Central memory CD8-positive, alpha-beta T cell (primary cell): ENCODE data around the gene ZDHHC11B.
"Not testable (repeated sequence)": the region's sequence is repeated elsewhere in the genome, so short reads cannot be mapped to it uniquely, and the experiment has no call there.

Experiments
- ATAC-seq: fragments of 150-1000 bp; cut with Tn5 transposase; replicated peaks from 2 replicates; pipeline ENCODE4 v1.10.0; 2022; ENCODE audit warnings: mild to moderate bottlenecking, moderate FRiP score, moderate number of reproducible peaks; ENCODE audit not compliant: poor library complexity, severe bottlenecking; ENCODE audit errors: extremely low read depth
- DNase-seq, 2 donors: peaks; one replicate each; pipeline ENCODE4 v3.0.0; 2021; ENCODE audit warnings: low spot score in 2 of 2
- H3K27ac Mint-ChIP-seq: one replicate; pipeline ENCODE4 v1.8.0; 2022; ENCODE audit warnings: low read depth, mild to moderate bottlenecking, moderate library complexity, mixed read lengths
- H3K27me3 Mint-ChIP-seq: one replicate; pipeline ENCODE4 v1.8.0; 2022; ENCODE audit warnings: mixed read lengths
- H3K36me3 Mint-ChIP-seq: one replicate; pipeline ENCODE4 v1.8.0; 2022; ENCODE audit warnings: mild to moderate bottlenecking, moderate library complexity, mixed read lengths; ENCODE audit not compliant: insufficient read depth
- H3K4me1 Mint-ChIP-seq: one replicate; pipeline ENCODE4 v1.8.0; 2022; ENCODE audit warnings: mixed read lengths
- H3K4me3 Mint-ChIP-seq: one replicate; pipeline ENCODE4 v1.8.0; 2022; ENCODE audit warnings: mild to moderate bottlenecking, moderate library complexity, mixed read lengths
- H3K9me3 Mint-ChIP-seq: one replicate; pipeline ENCODE4 v1.8.0; 2022; ENCODE audit warnings: mixed read lengths

Gene ZDHHC11B

GRCh38 chr5:780571-780970 lies 4.0 kb downstream of the ZDHHC11B start:
- not testable (repeated sequence) for ATAC-seq, H3K36me3 Mint-ChIP-seq, H3K4me1 Mint-ChIP-seq, H3K9me3 Mint-ChIP-seq, H3K27me3 Mint-ChIP-seq, H3K27ac Mint-ChIP-seq, H3K4me3 Mint-ChIP-seq
- peak in 1 of 2 donors; percentile 10 for DNase-seq

GRCh38 chr5:778967-779366 lies 5.6 kb downstream of the ZDHHC11B start:
- not testable (repeated sequence) for H3K4me1 Mint-ChIP-seq, H3K27ac Mint-ChIP-seq, H3K4me3 Mint-ChIP-seq, H3K9me3 Mint-ChIP-seq, H3K27me3 Mint-ChIP-seq, ATAC-seq, H3K36me3 Mint-ChIP-seq, DNase-seq

- not testable (repeated sequence) for H3K4me3 Mint-ChIP-seq, H3K36me3 Mint-ChIP-seq, H3K9me3 Mint-ChIP-seq, DNase-seq, H3K4me1 Mint-ChIP-seq, ATAC-seq, H3K27ac Mint-ChIP-seq, H3K27me3 Mint-ChIP-seq
Observed at GRCh38 chr5:778421-778820, 6.1 kb downstream of the ZDHHC11B start.

- no peak overlapping the region for H3K27ac Mint-ChIP-seq
- DNase-seq (no peak), ATAC-seq (no peak)
- no peaks in the 10 kb centered on the region for H3K27me3 Mint-ChIP-seq
- H3K9me3 Mint-ChIP-seq, result no peaks in the 10 kb centered on the region
- no peaks in the 10 kb centered on the region for H3K4me1 Mint-ChIP-seq
- H3K4me3 Mint-ChIP-seq, result no peak overlapping the region
- peaks cover 5% of the 10 kb centered on the region for H3K36me3 Mint-ChIP-seq
Observed at GRCh38 chr5:777756-778161, 6.8 kb downstream of the ZDHHC11B start.

GRCh38 chr5:776862-777711 lies 7.4 kb downstream of the ZDHHC11B start:
- Mint-ChIP-seq H3K9me3 (no peaks in the 10 kb centered on the region), H3K27ac (no peak overlapping the region), H3K36me3 (peaks cover 5% of the 10 kb centered on the region), H3K4me1 (no peaks in the 10 kb centered on the region), H3K27me3 (no peaks in the 10 kb centered on the region), H3K4me3 (no peak overlapping the region)
- no peak for DNase-seq
- no peak for ATAC-seq

- DNase-seq (no peak), ATAC-seq (no peak)
- H3K4me3 Mint-ChIP-seq, result no peak overlapping the region
- no peaks in the 10 kb centered on the region for H3K27me3 Mint-ChIP-seq
- no peak overlapping the region for H3K27ac Mint-ChIP-seq
- H3K4me1 Mint-ChIP-seq, result no peaks in the 10 kb centered on the region
- H3K9me3 Mint-ChIP-seq, result no peaks in the 10 kb centered on the region
- peaks cover 5% of the 10 kb centered on the region for H3K36me3 Mint-ChIP-seq
Observed at GRCh38 chr5:775961-776861, 8.3 kb downstream of the ZDHHC11B start.

- H3K4me3 Mint-ChIP-seq, DNase-seq, H3K4me1 Mint-ChIP-seq, H3K27me3 Mint-ChIP-seq, ATAC-seq, H3K9me3 Mint-ChIP-seq, H3K27ac Mint-ChIP-seq, H3K36me3 Mint-ChIP-seq: not testable (repeated sequence)
Observed at GRCh38 chr5:775595-775960, 9.0 kb downstream of the ZDHHC11B start.

- H3K4me1 Mint-ChIP-seq, H3K27me3 Mint-ChIP-seq, ATAC-seq, H3K27ac Mint-ChIP-seq, H3K4me3 Mint-ChIP-seq, H3K9me3 Mint-ChIP-seq, DNase-seq, H3K36me3 Mint-ChIP-seq: not testable (repeated sequence)
Observed at GRCh38 chr5:774854-775505, 9.5 kb downstream of the ZDHHC11B start.

GRCh38 chr5:774304-774703 lies 10.2 kb downstream of the ZDHHC11B start:
- not testable (repeated sequence) for H3K9me3 Mint-ChIP-seq, H3K4me3 Mint-ChIP-seq, H3K4me1 Mint-ChIP-seq, DNase-seq, ATAC-seq, H3K27ac Mint-ChIP-seq, H3K36me3 Mint-ChIP-seq, H3K27me3 Mint-ChIP-seq

- Mint-ChIP-seq H3K9me3 (no peaks in the 10 kb centered on the region), H3K4me3 (no peak overlapping the region), H3K36me3 (peaks cover 5% of the 10 kb centered on the region), H3K27me3 (no peaks in the 10 kb centered on the region), H3K27ac (no peak overlapping the region), H3K4me1 (no peaks in the 10 kb centered on the region)
- DNase-seq (peak in 1 of 2 donors; percentile 13), ATAC-seq (no peak)
Observed at GRCh38 chr5:773517-774264, 10.8 kb downstream of the ZDHHC11B start.

- H3K4me3 Mint-ChIP-seq, H3K4me1 Mint-ChIP-seq, H3K27ac Mint-ChIP-seq, H3K27me3 Mint-ChIP-seq, DNase-seq, H3K9me3 Mint-ChIP-seq, ATAC-seq, H3K36me3 Mint-ChIP-seq: not testable (repeated sequence)
Observed at GRCh38 chr5:772931-773330, 11.6 kb downstream of the ZDHHC11B start.

- ATAC-seq, H3K27me3 Mint-ChIP-seq, DNase-seq, H3K4me3 Mint-ChIP-seq, H3K9me3 Mint-ChIP-seq, H3K27ac Mint-ChIP-seq, H3K36me3 Mint-ChIP-seq, H3K4me1 Mint-ChIP-seq: not testable (repeated sequence)
Observed at GRCh38 chr5:772547-772890, 12.0 kb downstream of the ZDHHC11B start.
